HepG2 (cell line): Measurements from ENCODE around the gene FALEC. TPM values are rescaled to one million over a fixed set of nuclear protein-coding genes. Genes with fewer than 3 reads are reported as not detected.

Experiments used
- ATAC-seq: fragments of 200-7000 bp; cut with Tn5 transposase; 3 replicates; pipeline ENCODE4 v1.9.1; 2020; ENCODE audit warnings: mild to moderate bottlenecking, moderate library complexity
- BruUV-seq: library from RNA; stranded (reverse); fragments of 400-500 nt; replicated peaks from 2 replicates; lab custom pipeline; 2021; lab: Mats Ljungman, UMichigan
- CTCF ChIA-PET: fragments of 300-600 bp; formaldehyde crosslinking; extraction: SDS; loops from one replicate; lab custom pipeline; 2021; ENCODE audit warnings: low total read pairs, inconsistent platforms, low intra/inter-chr PET ratio; lab: Yijun Ruan, JAX
- POLR2A ChIA-PET: fragments of 350-600 bp; sonication (Branson Sonifier 250); formaldehyde crosslinking; loops from one replicate; lab custom pipeline; 2020; ENCODE audit warnings: antibody characterized with exemption, inconsistent platforms; lab: Yijun Ruan, JAX
- DNase-seq: peaks from one replicate; pipeline ENCODE4 v3.0.0-alpha.2; 2015; ENCODE audit warnings: low spot score
- FAIRE-seq: peaks from 3 replicates; lab custom pipeline; 2011; peaks lifted over from hg19 to GRCh38; lab: Jason Lieb, UNC
- H2AFZ ChIP-seq: one replicate; pipeline ENCODE4 v1.6.1; 2011; ENCODE audit warnings: low read length, inconsistent platforms
- H3K27ac ChIP-seq: fragments of 300-600 bp; 3 replicates; pipeline ENCODE4 v1.8.0; 2011; ENCODE audit warnings: mixed run types, mild to moderate bottlenecking, mixed read lengths, low read length, inconsistent platforms; ENCODE audit not compliant: insufficient read depth; ENCODE audit errors: extremely low read length
- H3K27me3 ChIP-seq, 2 experiments: fragments of 200-600 bp in 1 of 2; 2 replicates in 1 of 2; 3 replicates in 1 of 2; pipeline versions ENCODE4 v1.6.0 to v1.8.0; 2011; ENCODE audit warnings: low read length in 2 of 2, mild to moderate bottlenecking in 2 of 2, moderate library complexity in 2 of 2, inconsistent platforms in 1 of 2; ENCODE audit not compliant: insufficient read depth in 2 of 2, control insufficient read depth in 1 of 2
- H3K36me3 ChIP-seq, 2 experiments: fragments of 200-600 bp in 1 of 2; replicated peaks in 1 of 2; 2 replicates in 1 of 2; 3 replicates in 1 of 2; pipeline versions ENCODE4 v1.5.1 to v1.8.0; 2011; ENCODE audit warnings: low read length in 2 of 2, inconsistent platforms in 1 of 2; ENCODE audit not compliant: insufficient read depth in 2 of 2, control insufficient read depth in 1 of 2
- H3K4me1 ChIP-seq: 2 replicates; pipeline ENCODE4 v1.5.1; 2012; ENCODE audit warnings: low read length, inconsistent platforms; ENCODE audit not compliant: insufficient read depth
- H3K4me2 ChIP-seq: 2 replicates; pipeline ENCODE4 v1.6.0; 2011; ENCODE audit warnings: low read depth, low read length, inconsistent platforms
- H3K4me3 ChIP-seq, 3 experiments: fragments of 200-600 bp in 1 of 3; sonication (generic), shearing (Covaris generic) in 1 of 3; replicated peaks in 1 of 3; 2 replicates each; pipeline ENCODE4 v1.5.1; 2011 to 2016; ENCODE audit warnings: low read length in 3 of 3, inconsistent platforms in 2 of 3, low read depth in 2 of 3, mild to moderate bottlenecking in 2 of 3, control low read depth in 1 of 3, mixed read lengths in 1 of 3; ENCODE audit not compliant: insufficient read depth in 1 of 3
- H3K79me2 ChIP-seq: one replicate; pipeline ENCODE4 v1.6.1; 2011; ENCODE audit warnings: low read length, inconsistent platforms; ENCODE audit not compliant: insufficient read depth
- H3K9ac ChIP-seq: 2 replicates; pipeline ENCODE4 v1.6.0; 2011; ENCODE audit warnings: mild to moderate bottlenecking, low read depth, low read length, inconsistent platforms; ENCODE audit not compliant: insufficient read depth
- H3K9me3 ChIP-seq: 2 replicates; pipeline ENCODE4 v1.5.1; 2012; ENCODE audit warnings: mild to moderate bottlenecking, low read length
- H4K20me1 ChIP-seq: 2 replicates; pipeline ENCODE4 v1.6.0; 2011; ENCODE audit warnings: inconsistent platforms, mild to moderate bottlenecking, low read length, moderate library complexity; ENCODE audit not compliant: insufficient read depth
- NAIF1 ChIP-seq: sonication (generic); formaldehyde crosslinking; IDR thresholded peaks from 2 replicates; pipeline ENCODE4 v1.5.0; 2020; ENCODE audit warnings: mild to moderate bottlenecking, missing genetic modification reagents, borderline replicate concordance
- NR2C2 ChIP-seq: sonication (generic); formaldehyde crosslinking; IDR thresholded peaks from 2 replicates; pipeline ENCODE4 v1.4.0; 2020; ENCODE audit warnings: missing genetic modification reagents, mild to moderate bottlenecking, moderate library complexity, borderline replicate concordance
- POLR2G ChIP-seq: fragments of 200-400 bp; formaldehyde crosslinking; IDR thresholded peaks from 2 replicates; pipeline ENCODE4 v1.6.1; 2018; ENCODE audit warnings: mild to moderate bottlenecking, low read depth, low read length, moderate library complexity
- RCOR2 ChIP-seq: IDR thresholded peaks from 2 replicates; pipeline ENCODE4 v1.6.1; 2016; ENCODE audit warnings: missing biosample characterization, missing genetic modification reagents
- SOX13 ChIP-seq, 3 experiments: fragments of 450-650 bp in 1 of 3; sonication (generic) in 1 of 3; formaldehyde crosslinking in 1 of 3; IDR thresholded peaks in 2 of 3; conservative IDR thresholded peaks in 1 of 3; 2 replicates each; pipeline versions ENCODE4 v1.5.0 to v1.6.1; 2016 to 2020; ENCODE audit warnings: antibody characterized with exemption in 1 of 3, mild to moderate bottlenecking in 1 of 3, missing compliant biosample characterization in 1 of 3, missing genetic modification reagents in 1 of 3, moderate library complexity in 1 of 3
- SP5 ChIP-seq: IDR thresholded peaks from 2 replicates; pipeline ENCODE4 v1.6.1; 2016; ENCODE audit warnings: low read depth, borderline replicate concordance
- ZMYM3 ChIP-seq: sonication (generic); formaldehyde crosslinking; IDR thresholded peaks from 2 replicates; pipeline ENCODE4 v1.5.1; 2020; ENCODE audit warnings: mild to moderate bottlenecking, missing genetic modification reagents
- ZNF446 ChIP-seq: sonication (generic); formaldehyde crosslinking; IDR thresholded peaks from 2 replicates; pipeline ENCODE4 v1.5.0; 2020; ENCODE audit warnings: mild to moderate bottlenecking, missing genetic modification reagents
- ZNF557 ChIP-seq: sonication (generic); formaldehyde crosslinking; IDR thresholded peaks from 2 replicates; pipeline ENCODE4 v1.4.0; 2020; ENCODE audit warnings: missing genetic modification reagents
- ZNF746 ChIP-seq: sonication (generic); formaldehyde crosslinking; IDR thresholded peaks from 2 replicates; pipeline ENCODE4 v1.8.0; 2022; ENCODE audit warnings: mild to moderate bottlenecking, missing genetic modification reagents
- ZNF773 ChIP-seq: sonication (generic); formaldehyde crosslinking; IDR thresholded peaks from 2 replicates; pipeline ENCODE4 v1.4.0; 2020; ENCODE audit warnings: missing genetic modification reagents, borderline replicate concordance
- ZSCAN9 ChIP-seq: IDR thresholded peaks from 2 replicates; pipeline ENCODE4 v1.6.1; 2016; ENCODE audit warnings: borderline replicate concordance
- WGBS: methylation state at CpG from one replicate; pipeline ENCODE4 v1.1.6; 2017; ENCODE audit warnings: low lambda C conversion rate; 5-methylcytosine and 5-hydroxymethylcytosine counted together
- in situ Hi-C: cut with HindIII; loops from 2 replicates; pipeline ENCODE4 v1.10.0; 2017; ENCODE audit warnings: low pct_unique_long_range_greater_than_20kb; ENCODE audit not compliant: extremely low pct_ligation_motif_present
- intact Hi-C: fragments of 100-400 bp; cut with micrococcal nuclease; formaldehyde crosslinking; loops from one replicate; pipeline ENCODE4 v1.10.0; 2022; ENCODE audit not compliant: unreplicated experiment
- polyA plus RNA-seq, 8 experiments: library from polyadenylated mRNA; depleted of rRNA in 3 of 8; stranded (reverse) in 7 of 8; unstranded in 1 of 8; fragments of >200 nt; fragmentation: Illumina TruSeq in 4 of 8; extraction: Trizol in 4 of 8; gene quantifications; 2 replicates each; pipeline versions ENCODE4 v1.2.1 to v1.2.3, GENCODE V29; 2011 to 2016; ENCODE audit warnings: low read depth in 4 of 8, missing spikeins in 1 of 8, mixed read lengths in 1 of 8; ENCODE audit not compliant: insufficient read depth in 1 of 8
- total RNA-seq, 5 experiments: library from RNA; depleted of rRNA; stranded (reverse); fragments of >200 nt; fragmentation: Illumina TruSeq; extraction: Trizol; gene quantifications; 2 replicates each; pipeline ENCODE4 v1.2.3, GENCODE V29; 2016; ENCODE audit warnings: low read depth in 1 of 5
- TF ChIP-seq, protein P1 (sequence below): sonication (generic); formaldehyde crosslinking; IDR thresholded peaks from 2 replicates; pipeline ENCODE4 v1.4.0; 2020; ENCODE audit warnings: missing genetic modification reagents
- TF ChIP-seq, protein P2 (sequence below): sonication (generic); formaldehyde crosslinking; conservative IDR thresholded peaks from 2 replicates; pipeline ENCODE4 v1.4.0; 2020; ENCODE audit warnings: mild to moderate bottlenecking, missing genetic modification reagents, moderate library complexity

FALEC gene
- total and polyA plus RNA-seq, 2 of the 13 experiments (the other 11 are each of a cell fraction or from before 2014, with no cell fraction given): 0.33 to 0.71 TPM

DNA sequence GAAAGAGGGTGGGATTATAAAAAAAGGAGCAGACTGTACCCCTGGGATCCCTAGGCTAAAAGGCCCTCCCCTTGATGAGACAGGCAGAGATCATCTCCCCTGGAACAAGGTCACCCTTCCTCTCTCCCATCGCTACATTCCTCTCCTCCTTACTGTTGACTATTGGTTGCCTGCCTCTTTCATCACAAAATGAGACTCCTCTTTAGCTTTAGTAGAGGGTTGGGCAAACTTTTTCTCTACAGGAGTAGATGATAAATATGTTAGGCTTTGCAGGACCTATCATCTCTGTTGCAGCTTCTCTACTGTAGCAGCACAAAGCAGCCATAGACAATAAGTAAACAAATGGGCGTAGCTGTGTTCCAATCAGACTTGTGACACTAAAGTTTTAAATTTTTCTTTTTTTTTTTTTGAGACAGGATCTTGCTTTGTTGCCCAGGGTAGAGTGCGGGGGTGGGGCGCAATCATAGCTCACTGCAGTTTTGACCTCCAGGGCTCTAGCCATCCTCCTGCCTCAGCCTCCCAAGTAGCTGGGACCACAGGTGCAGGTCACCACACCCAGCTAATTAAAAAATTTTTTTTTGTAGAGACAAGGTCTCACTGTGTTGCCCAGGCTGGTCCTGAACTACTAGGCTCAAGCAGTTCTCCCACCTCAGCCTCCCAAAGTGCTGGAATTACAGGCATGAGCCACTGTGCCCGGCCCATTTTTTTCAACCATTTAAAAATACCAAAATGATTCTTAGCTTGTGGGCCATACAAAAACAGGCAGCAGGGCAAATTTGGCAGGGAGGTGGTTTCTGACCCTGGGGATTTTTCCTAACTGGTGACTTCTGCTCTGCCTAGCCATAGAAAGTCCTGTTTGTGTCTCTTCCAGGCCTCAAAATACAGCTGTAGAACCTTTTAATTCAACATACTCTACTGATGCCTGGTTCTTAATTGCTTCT is 48.8 kb downstream of the FALEC start:
- FAIRE-seq: peak; percentile 63
- Histone ChIP-seq H2AFZ (no peak overlapping the region), H3K79me2 (peaks cover 19% of the 10 kb centered on the region), H3K4me2 (peak overlapping the region; percentile 99), H3K4me3 (peak overlapping the region in 1 of 3 experiments; percentile 20; a peak in 2 of 6 replicates), H3K36me3 (no peaks in the 10 kb centered on the region; a peak in 1 of 5 replicates), H3K4me1 (peaks cover 74% of the 10 kb centered on the region), H3K9ac (peak overlapping the region; percentile 88), H3K27ac (peak overlapping the region; percentile 91), H3K27me3 (no peaks in the 10 kb centered on the region), H3K9me3 (no peaks in the 10 kb centered on the region), H4K20me1 (peaks cover 7% of the 10 kb centered on the region)
- peak; percentile 0; the same call in 1 of the 3 replicates for ATAC-seq
- in situ Hi-C loops (loop anchor here (5.0 kb wide), 2 partner anchors 63 to 248 kb away; partner anchors contain the start of gene ENSA), intact Hi-C loops (loop anchor here (1.0 to 5.0 kb wide), 2 partner anchors 13 to 133 kb away; partner anchors contain the start of gene GOLPH3L)
- 53% methylated on average over 5 of the region's 5 CpGs for WGBS
- ChIA-PET CTCF (no interaction called here), POLR2A (interaction anchor here (0.7 to 13.0 kb wide), 14 partner anchors 11 to 417 kb away, joined by 3 to 469 read pairs (median 4); partner anchors contain the start of genes ADAMTSL4, ENSA, FALEC and GOLPH3L)
- DNase-seq: peak; percentile 78
- no TSS peak for BruUV-seq
- TF ChIP-seq SP5 (CRISPR knock-in tag) (peak; percentile 14), ZNF557 (CRISPR knock-in tag) (no peak), SOX13 (IDR thresholded peaks at IDR 0.05) (no peak), SOX13 (CRISPR knock-in tag; conservative IDR thresholded peaks at IDR 0.05 in 1 of 2, IDR thresholded peaks at IDR 0.05 in 1 of 2) (peak in 1 of 2 experiments; percentile 51; a peak in 2 of 4 replicates), ZNF746 (CRISPR knock-in tag) (no peak), NAIF1 (CRISPR knock-in tag) (0 out of 2 replicates have a peak, but pooled peaks have one; percentile 21), NR2C2 (CRISPR knock-in tag) (peak; percentile 28; the same call in 1 of the 2 replicates), RCOR2 (CRISPR knock-in tag) (0 out of 2 replicates have a peak, but pooled peaks have one; percentile 38), ZSCAN9 (CRISPR knock-in tag) (no peak), POLR2G (peak; percentile 36; the same call in 1 of the 2 replicates), ZMYM3 (CRISPR knock-in tag) (peak; percentile 67), ZNF773 (CRISPR knock-in tag) (no peak), ZNF446 (CRISPR knock-in tag) (no peak)
- TF ChIP-seq, protein P1, sequence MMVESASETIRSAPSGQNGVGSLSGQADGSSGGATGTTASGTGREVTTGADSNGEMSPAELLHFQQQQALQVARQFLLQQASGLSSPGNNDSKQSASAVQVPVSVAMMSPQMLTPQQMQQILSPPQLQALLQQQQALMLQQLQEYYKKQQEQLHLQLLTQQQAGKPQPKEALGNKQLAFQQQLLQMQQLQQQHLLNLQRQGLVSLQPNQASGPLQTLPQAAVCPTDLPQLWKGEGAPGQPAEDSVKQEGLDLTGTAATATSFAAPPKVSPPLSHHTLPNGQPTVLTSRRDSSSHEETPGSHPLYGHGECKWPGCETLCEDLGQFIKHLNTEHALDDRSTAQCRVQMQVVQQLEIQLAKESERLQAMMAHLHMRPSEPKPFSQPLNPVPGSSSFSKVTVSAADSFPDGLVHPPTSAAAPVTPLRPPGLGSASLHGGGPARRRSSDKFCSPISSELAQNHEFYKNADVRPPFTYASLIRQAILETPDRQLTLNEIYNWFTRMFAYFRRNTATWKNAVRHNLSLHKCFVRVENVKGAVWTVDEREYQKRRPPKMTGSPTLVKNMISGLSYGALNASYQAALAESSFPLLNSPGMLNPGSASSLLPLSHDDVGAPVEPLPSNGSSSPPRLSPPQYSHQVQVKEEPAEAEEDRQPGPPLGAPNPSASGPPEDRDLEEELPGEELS (CRISPR knock-in tag): peak; percentile 54; the same call in 1 of the 2 replicates
- TF ChIP-seq, protein P2, sequence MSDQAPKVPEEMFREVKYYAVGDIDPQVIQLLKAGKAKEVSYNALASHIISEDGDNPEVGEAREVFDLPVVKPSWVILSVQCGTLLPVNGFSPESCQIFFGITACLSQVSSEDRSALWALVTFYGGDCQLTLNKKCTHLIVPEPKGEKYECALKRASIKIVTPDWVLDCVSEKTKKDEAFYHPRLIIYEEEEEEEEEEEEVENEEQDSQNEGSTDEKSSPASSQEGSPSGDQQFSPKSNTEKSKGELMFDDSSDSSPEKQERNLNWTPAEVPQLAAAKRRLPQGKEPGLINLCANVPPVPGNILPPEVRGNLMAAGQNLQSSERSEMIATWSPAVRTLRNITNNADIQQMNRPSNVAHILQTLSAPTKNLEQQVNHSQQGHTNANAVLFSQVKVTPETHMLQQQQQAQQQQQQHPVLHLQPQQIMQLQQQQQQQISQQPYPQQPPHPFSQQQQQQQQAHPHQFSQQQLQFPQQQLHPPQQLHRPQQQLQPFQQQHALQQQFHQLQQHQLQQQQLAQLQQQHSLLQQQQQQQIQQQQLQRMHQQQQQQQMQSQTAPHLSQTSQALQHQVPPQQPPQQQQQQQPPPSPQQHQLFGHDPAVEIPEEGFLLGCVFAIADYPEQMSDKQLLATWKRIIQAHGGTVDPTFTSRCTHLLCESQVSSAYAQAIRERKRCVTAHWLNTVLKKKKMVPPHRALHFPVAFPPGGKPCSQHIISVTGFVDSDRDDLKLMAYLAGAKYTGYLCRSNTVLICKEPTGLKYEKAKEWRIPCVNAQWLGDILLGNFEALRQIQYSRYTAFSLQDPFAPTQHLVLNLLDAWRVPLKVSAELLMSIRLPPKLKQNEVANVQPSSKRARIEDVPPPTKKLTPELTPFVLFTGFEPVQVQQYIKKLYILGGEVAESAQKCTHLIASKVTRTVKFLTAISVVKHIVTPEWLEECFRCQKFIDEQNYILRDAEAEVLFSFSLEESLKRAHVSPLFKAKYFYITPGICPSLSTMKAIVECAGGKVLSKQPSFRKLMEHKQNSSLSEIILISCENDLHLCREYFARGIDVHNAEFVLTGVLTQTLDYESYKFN (CRISPR knock-in tag): 0 out of 2 replicates have a peak, but pooled peaks have one; percentile 13
